ENCODE measurements around the gene RGS9. TPM values are rescaled to one million over a fixed set of nuclear protein-coding genes. Genes with fewer than 3 reads are reported as not detected.

RGS9 gene
- total RNA-seq, 2 experiments from 2014 or later: 13.7 to 26.4 TPM

DNA sequence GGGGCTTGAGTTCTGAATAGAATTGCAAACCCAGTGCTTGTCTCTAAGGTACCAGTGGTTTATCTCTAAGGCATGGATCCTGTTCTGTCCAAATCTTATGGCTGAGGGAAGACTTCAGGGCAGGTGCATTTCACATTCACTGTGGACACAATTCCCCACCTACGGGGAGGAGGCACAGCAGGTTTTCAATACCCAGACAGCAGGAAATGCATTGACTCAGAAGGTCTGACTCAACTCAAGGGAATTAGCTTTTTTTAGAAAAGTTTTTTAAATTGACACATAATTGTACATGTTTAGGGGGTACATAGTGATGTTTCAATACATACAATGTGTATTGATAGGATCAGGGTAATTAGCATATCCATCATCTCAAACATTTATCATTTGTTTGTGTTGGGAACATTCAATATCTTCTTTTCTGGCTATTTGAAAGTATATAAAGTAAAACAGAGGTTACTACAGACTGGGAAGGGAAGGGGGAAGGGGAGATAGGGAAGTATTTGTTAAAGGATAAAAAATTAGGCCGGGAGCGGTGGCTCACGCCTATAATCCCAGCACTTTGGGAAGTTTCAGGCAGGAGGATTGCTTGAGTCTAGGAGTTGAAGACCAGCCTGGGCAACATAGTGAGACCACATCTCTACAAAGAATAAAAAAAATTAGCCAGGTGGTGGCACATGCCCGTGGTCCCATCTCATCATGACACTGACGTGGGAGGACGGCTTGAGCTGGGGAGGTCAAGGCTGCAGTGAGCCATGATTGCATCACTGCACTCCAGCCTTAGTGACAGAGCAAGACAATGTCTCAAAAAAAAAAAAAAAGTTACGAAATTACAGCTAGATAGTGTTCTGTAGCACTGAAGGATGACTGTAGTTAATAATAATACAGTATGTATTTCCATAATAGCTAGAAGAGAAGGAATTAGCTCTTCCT lies 54.9 kb downstream of the RGS9 start:
- H3K4me1 ChIP-seq (ENCODE audit: insufficient read depth, low read length, poor library complexity, severe bottlenecking): peaks cover 6% of the 10 kb centered on the region
- no peak overlapping the region for H2AFZ ChIP-seq (ENCODE audit: low read length)
- no peak for DNase-seq (ENCODE audit: low spot score)
- H3K36me3 ChIP-seq (ENCODE audit: insufficient read depth, low read length): no peaks in the 10 kb centered on the region
- CTCF ChIA-PET (ENCODE audit: unreplicated experiment): no interaction called here
- no peak overlapping the region for H3K4me2 ChIP-seq (ENCODE audit: low read length)
- no peaks in the 10 kb centered on the region for H3K79me2 ChIP-seq (ENCODE audit: insufficient read depth, low read depth, low read length)
- no peak overlapping the region for H3K27ac ChIP-seq (ENCODE audit: low read depth, low read length, poor library complexity, severe bottlenecking)
- H3K4me3 ChIP-seq (ENCODE audit: low read depth, low read length, poor library complexity, severe bottlenecking): no peak overlapping the region
- no peak for TF ChIP-seq EZH2phosphoT487 (IDR thresholded peaks at IDR 0.05; ENCODE audit: borderline replicate concordance, low read depth, low read length)
- TF ChIP-seq, protein P1, sequence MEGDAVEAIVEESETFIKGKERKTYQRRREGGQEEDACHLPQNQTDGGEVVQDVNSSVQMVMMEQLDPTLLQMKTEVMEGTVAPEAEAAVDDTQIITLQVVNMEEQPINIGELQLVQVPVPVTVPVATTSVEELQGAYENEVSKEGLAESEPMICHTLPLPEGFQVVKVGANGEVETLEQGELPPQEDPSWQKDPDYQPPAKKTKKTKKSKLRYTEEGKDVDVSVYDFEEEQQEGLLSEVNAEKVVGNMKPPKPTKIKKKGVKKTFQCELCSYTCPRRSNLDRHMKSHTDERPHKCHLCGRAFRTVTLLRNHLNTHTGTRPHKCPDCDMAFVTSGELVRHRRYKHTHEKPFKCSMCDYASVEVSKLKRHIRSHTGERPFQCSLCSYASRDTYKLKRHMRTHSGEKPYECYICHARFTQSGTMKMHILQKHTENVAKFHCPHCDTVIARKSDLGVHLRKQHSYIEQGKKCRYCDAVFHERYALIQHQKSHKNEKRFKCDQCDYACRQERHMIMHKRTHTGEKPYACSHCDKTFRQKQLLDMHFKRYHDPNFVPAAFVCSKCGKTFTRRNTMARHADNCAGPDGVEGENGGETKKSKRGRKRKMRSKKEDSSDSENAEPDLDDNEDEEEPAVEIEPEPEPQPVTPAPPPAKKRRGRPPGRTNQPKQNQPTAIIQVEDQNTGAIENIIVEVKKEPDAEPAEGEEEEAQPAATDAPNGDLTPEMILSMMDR (conservative IDR thresholded peaks at IDR 0.05; ENCODE audit: low read length): no peak
- no peaks in the 10 kb centered on the region for H3K9me2 ChIP-seq (ENCODE audit: insufficient read depth, low read length)
- H3K9me3 ChIP-seq (ENCODE audit: low read length): no peaks in the 10 kb centered on the region
- intact Hi-C loops (cut with micrococcal nuclease; ENCODE audit: unreplicated experiment): loop anchor here (10.0 kb wide), 2 partner anchors 347 to 417 kb away; no protein-coding TSS in a partner anchor
- POLR2A ChIA-PET: interaction anchor here (0.7 kb wide), 1 partner anchor 314 kb away, joined by 4 read pairs; no protein-coding TSS in a partner anchor
- no peaks in the 10 kb centered on the region for H4K20me1 ChIP-seq (ENCODE audit: insufficient read depth, low read length)
- BruUV-seq (replicated peaks): no TSS peak

DNA sequence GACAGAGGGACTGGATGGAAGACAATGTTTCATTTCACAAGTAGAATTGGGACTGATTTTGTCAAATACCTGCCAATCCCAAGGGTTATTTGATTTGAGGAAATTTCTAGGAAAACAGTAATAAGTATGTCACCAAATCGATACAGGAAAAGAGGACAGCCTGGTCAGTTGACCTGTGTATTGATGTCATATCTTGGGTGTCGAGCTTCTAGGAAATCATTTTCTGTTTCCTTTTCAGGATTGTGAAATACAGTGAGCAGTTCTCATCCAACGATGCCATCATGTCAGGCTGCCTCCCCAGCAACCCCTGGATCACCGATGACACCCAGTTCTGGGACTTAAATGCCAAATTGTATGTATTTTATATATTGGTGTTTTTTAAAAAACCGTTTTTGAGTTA lies 56.1 kb downstream of the RGS9 start:
- no peaks in the 10 kb centered on the region for H4K20me1 ChIP-seq (ENCODE audit: insufficient read depth, low read length)
- H3K36me3 ChIP-seq (ENCODE audit: insufficient read depth, low read length): no peaks in the 10 kb centered on the region
- no TSS peak for BruUV-seq (replicated peaks)
- peaks cover 16% of the 10 kb centered on the region for H3K4me1 ChIP-seq (ENCODE audit: insufficient read depth, low read length, poor library complexity, severe bottlenecking)
- H2AFZ ChIP-seq (ENCODE audit: low read length): no peak overlapping the region
- H3K27ac ChIP-seq (ENCODE audit: low read depth, low read length, poor library complexity, severe bottlenecking): no peak overlapping the region
- ChIA-PET POLR2A (interaction anchor here (0.6 to 0.7 kb wide), 3 partner anchors 81 to 548 kb away, joined by 3 to 4 read pairs (median 4); no protein-coding TSS in a partner anchor), CTCF (ENCODE audit: unreplicated experiment) (no interaction called here)
- no peaks in the 10 kb centered on the region for H3K9me2 ChIP-seq (ENCODE audit: insufficient read depth, low read length)
- no peaks in the 10 kb centered on the region for H3K79me2 ChIP-seq (ENCODE audit: insufficient read depth, low read depth, low read length)
- H3K4me2 ChIP-seq (ENCODE audit: low read length): no peak overlapping the region
- no peak overlapping the region for H3K4me3 ChIP-seq (ENCODE audit: low read depth, low read length, poor library complexity, severe bottlenecking)
- H3K9me3 ChIP-seq (ENCODE audit: low read length): no peaks in the 10 kb centered on the region
- intact Hi-C loops (cut with micrococcal nuclease; ENCODE audit: unreplicated experiment): loop anchor here (10.0 kb wide), 2 partner anchors 349 to 419 kb away; no protein-coding TSS in a partner anchor
- no peak for DNase-seq (ENCODE audit: low spot score)
- no peak for TF ChIP-seq EZH2phosphoT487 (IDR thresholded peaks at IDR 0.05; ENCODE audit: borderline replicate concordance, low read depth, low read length)
- TF ChIP-seq, protein P1 (conservative IDR thresholded peaks at IDR 0.05; ENCODE audit: low read length): no peak

Measured in OCI-LY7 (cell line).